Bone marrow (tissue), 2 donors: ENCODE results near the gene METTL25B.

Source experiments
- DNase-seq, 2 donors: peaks; one replicate each; lab custom pipeline; 2025; lab: John Stamatoyannopoulos, UW

The METTL25B gene

DNA sequence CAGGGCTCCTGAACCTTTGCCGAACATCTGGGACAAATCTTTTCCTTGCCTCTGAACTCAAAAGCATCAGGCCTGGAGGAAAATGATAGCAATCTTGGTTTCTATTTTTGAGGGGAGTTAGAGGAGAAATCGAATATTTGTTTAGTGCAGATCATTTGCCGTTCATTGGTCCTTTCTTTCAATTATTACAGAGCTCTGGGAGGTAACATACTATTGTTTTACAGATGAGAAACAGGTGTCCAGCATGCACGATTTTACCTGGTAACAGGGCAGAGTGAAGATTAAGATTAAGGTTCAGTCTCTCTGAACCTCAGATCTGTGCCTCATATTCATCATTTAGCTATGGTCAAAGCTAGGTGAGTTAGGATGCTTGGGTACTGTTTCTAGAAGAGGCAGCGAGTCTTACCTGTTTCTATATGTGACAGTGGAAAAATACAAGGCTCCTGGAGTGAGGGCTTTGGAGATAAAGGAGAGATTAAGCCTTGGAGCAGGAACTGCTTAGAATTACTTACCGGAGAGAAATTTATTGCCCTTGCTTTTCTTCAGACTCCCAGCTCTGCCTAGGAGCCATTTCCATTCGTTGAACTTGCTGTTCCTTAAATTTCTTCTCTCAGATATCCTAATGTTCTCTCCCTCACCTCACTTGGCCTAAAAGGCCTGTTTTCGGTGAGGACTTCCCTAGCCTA is 40.5 kb downstream of the METTL25B start:
- no peak for DNase-seq

GRCh38 chr1:156772222-156772621 is 44.0 kb downstream of the METTL25B start:
- DNase-seq: no peak

- no peak for DNase-seq
Observed at GRCh38 chr1:156772728-156773497, 44.6 kb downstream of the METTL25B start.

DNA sequence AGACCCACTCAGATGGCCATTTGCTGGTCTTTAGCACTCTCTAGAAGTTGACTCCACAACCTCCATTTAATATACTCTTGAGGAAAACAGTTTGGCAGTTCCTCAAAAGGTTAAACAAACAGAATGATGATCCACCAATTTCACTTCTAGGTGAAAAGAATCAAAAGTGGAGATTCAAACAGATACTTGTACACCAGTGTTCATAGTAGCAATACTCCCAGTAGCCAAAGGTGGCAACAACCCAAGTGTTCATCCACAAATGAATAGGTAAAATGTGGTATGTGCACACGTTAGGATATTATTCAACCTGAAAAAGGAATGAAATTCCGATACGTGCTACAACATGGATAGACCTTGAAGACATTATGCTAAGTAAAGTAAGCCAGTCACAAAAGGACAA is 45.3 kb downstream of the METTL25B start:
- no peak for DNase-seq

DNA sequence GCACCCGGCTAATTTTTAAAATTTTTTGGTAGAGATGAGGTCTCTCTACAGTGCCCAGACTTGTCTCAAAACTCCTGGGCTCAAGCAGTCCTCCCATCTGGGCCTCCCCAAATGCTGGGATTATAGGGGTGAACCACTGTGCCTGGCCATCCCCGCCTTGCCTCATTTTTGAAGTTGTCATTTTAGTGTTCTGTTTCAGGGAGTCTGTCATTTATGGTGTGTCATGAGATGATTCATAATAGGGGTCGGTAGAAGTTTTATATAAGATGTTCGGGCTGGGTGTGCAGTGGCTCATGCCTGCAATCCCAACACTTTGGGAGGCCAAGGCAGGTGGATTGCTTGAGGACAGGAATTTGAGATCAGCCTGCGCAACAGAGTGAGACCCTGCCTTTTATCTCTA is 47.5 kb downstream of the METTL25B start:
- no peak for DNase-seq

GRCh38 chr1:156776942-156777341 is 48.7 kb downstream of the METTL25B start:
- DNase-seq: no peak

- DNase-seq: no peak
Observed at GRCh38 chr1:156777573-156777972, 49.3 kb downstream of the METTL25B start.

GRCh38 chr1:156781585-156782186 is 53.4 kb downstream of the METTL25B start:
- DNase-seq: no peak

GRCh38 chr1:156785458-156785857 is 57.2 kb downstream of the METTL25B start:
- no peak for DNase-seq
